ENCODE data around the gene ECHDC1.

- TF ChIP-seq CTCF (IDR thresholded peaks at IDR 0.05; ENCODE audit: low read length) (no peak), EZH2 (IDR thresholded peaks at IDR 0.05; ENCODE audit: borderline replicate concordance, low read length) (no peak)
These were observed 44.9 kb downstream of the ECHDC1 start for GRCh38 chr6:127298475-127298874.

Data from OCI-LY1 (cell line).